Neural cell (in vitro differentiated cells): ENCODE data around the gene FBXO11. TPM values are rescaled to one million over a fixed set of nuclear protein-coding genes. Genes with fewer than 3 reads are reported as not detected.

Experiments
- H2AFZ ChIP-seq: fragments of 200-600, 300-800 bp; sonication (generic), shearing (Covaris generic); 2 replicates; pipeline ENCODE4 v1.6.0; 2014; ENCODE audit warnings: low read depth, mild to moderate bottlenecking, antibody characterized with exemption, low read length, moderate library complexity
- H3F3A ChIP-seq: fragments of 200-600 bp; shearing (Covaris generic); 2 replicates; pipeline ENCODE4 v1.6.1; 2016; ENCODE audit warnings: mild to moderate bottlenecking, moderate library complexity, mixed read lengths, antibody characterized with exemption, low read length; ENCODE audit not compliant: insufficient read depth, poor library complexity, severe bottlenecking
- H3K27ac ChIP-seq: fragments of 200-600, 300-800 bp; sonication (generic), shearing (Covaris generic); 2 replicates; pipeline ENCODE4 v1.5.1; 2014; ENCODE audit warnings: mild to moderate bottlenecking, low read length, moderate library complexity
- H3K27me3 ChIP-seq: fragments of 300-800, 200-600 bp; sonication (generic), shearing (Covaris generic); 2 replicates; pipeline ENCODE4 v1.6.0; 2014; ENCODE audit warnings: mild to moderate bottlenecking, low read depth, low read length, moderate library complexity; ENCODE audit not compliant: insufficient read depth
- H3K36me3 ChIP-seq: fragments of 300-800, 200-600 bp; sonication (generic), shearing (Covaris generic); 2 replicates; pipeline ENCODE4 v1.5.1; 2014; ENCODE audit warnings: mild to moderate bottlenecking, antibody characterized with exemption, low read length, moderate library complexity; ENCODE audit not compliant: insufficient read depth
- H3K4me2 ChIP-seq: fragments of 300-800, 200-600 bp; sonication (generic), shearing (Covaris generic); 2 replicates; pipeline ENCODE4 v1.6.0; 2014; ENCODE audit warnings: mild to moderate bottlenecking, low read length
- H3K4me3 ChIP-seq: fragments of 300-800, 200-600 bp; sonication (generic), shearing (Covaris generic); 2 replicates; pipeline ENCODE4 v1.5.1; 2014; ENCODE audit warnings: mild to moderate bottlenecking, low read length, moderate library complexity
- H3K79me2 ChIP-seq: fragments of 200-600 bp; shearing (Covaris generic); replicated peaks from 2 replicates; pipeline ENCODE4 v1.6.0; 2014; ENCODE audit warnings: mild to moderate bottlenecking, low read length, moderate library complexity; ENCODE audit not compliant: insufficient read depth
- H3K9ac ChIP-seq: fragments of 300-800, 200-600 bp; sonication (generic), shearing (Covaris generic); 2 replicates; pipeline ENCODE4 v1.6.1; 2016; ENCODE audit warnings: mild to moderate bottlenecking, low read length, mixed read lengths
- H3K9me2 ChIP-seq: fragments of 200-600 bp; shearing (Covaris generic); 2 replicates; pipeline ENCODE4 v1.6.1; 2016; ENCODE audit warnings: mild to moderate bottlenecking, low read length, mixed read lengths; ENCODE audit not compliant: insufficient read depth
- H3K9me3 ChIP-seq: fragments of 200-600, 300-800 bp; sonication (generic), shearing (Covaris generic); 2 replicates; pipeline ENCODE4 v1.6.1; 2016; ENCODE audit warnings: mild to moderate bottlenecking, mixed run types, low read length, moderate library complexity, mixed read lengths
- H4K20me1 ChIP-seq: fragments of 200-600 bp; shearing (Covaris generic); 2 replicates; pipeline ENCODE4 v1.6.1; 2016; ENCODE audit warnings: mild to moderate bottlenecking, mixed run types; ENCODE audit not compliant: insufficient read depth
- CTCF ChIP-seq: fragments of 450-650 bp; IDR thresholded peaks from 2 replicates; pipeline ENCODE4 v1.5.1; 2014; ENCODE audit warnings: antibody characterized with exemption, mild to moderate bottlenecking, moderate library complexity; ENCODE audit not compliant: poor library complexity, severe bottlenecking
- EP300 ChIP-seq: fragments of 450-650 bp; conservative IDR thresholded peaks from 2 replicates; pipeline ENCODE4 v1.6.1; 2014; ENCODE audit warnings: antibody characterized with exemption, mild to moderate bottlenecking, moderate library complexity; ENCODE audit not compliant: poor library complexity, severe bottlenecking
- EZH2 ChIP-seq: fragments of 200-600, 300-800 bp; shearing (Covaris generic), sonication (generic); IDR thresholded peaks from 2 replicates; pipeline ENCODE4 v1.6.1; 2014; ENCODE audit warnings: antibody characterized with exemption, low read length, borderline replicate concordance, mild to moderate bottlenecking; ENCODE audit not compliant: insufficient read depth, poor library complexity, severe bottlenecking
- MXI1 ChIP-seq: fragments of 450-650 bp; conservative IDR thresholded peaks from 2 replicates; pipeline ENCODE4 v1.6.1; 2014; ENCODE audit warnings: antibody characterized with exemption, mild to moderate bottlenecking; ENCODE audit not compliant: poor library complexity, severe bottlenecking
- POLR2AphosphoS5 ChIP-seq: IDR thresholded peaks from 2 replicates; pipeline ENCODE4 v1.6.1; 2012
- RAD21 ChIP-seq: fragments of 450-650 bp; conservative IDR thresholded peaks from 2 replicates; pipeline ENCODE4 v1.6.1; 2014; ENCODE audit warnings: antibody characterized with exemption, mild to moderate bottlenecking, moderate library complexity
- REST ChIP-seq: IDR thresholded peaks from 2 replicates; pipeline ENCODE4 v1.6.1; 2012; ENCODE audit warnings: borderline replicate concordance
- SMC3 ChIP-seq: fragments of 450-650 bp; conservative IDR thresholded peaks from 2 replicates; pipeline ENCODE4 v1.6.1; 2014; ENCODE audit warnings: antibody characterized with exemption, mild to moderate bottlenecking, moderate library complexity; ENCODE audit not compliant: poor library complexity
- TAF1 ChIP-seq: IDR thresholded peaks from 2 replicates; pipeline ENCODE4 v1.6.1; 2012; ENCODE audit warnings: low read depth
- polyA plus RNA-seq: library from polyadenylated mRNA; depleted of rRNA; stranded (reverse); fragments of >200 nt; gene quantifications from 2 replicates; pipeline ENCODE4 v1.2.3, GENCODE V29; 2014

Gene FBXO11
- polyA plus RNA-seq, 1 donor from 2014 or later = 132 TPM

- Histone ChIP-seq H3F3A (no peaks in the 10 kb centered on the region), H3K4me3 (no peak overlapping the region), H2AFZ (no peak overlapping the region), H4K20me1 (no peaks in the 10 kb centered on the region), H3K9me3 (no peaks in the 10 kb centered on the region), H3K4me2 (no peak overlapping the region), H3K27me3 (no peaks in the 10 kb centered on the region), H3K36me3 (peaks cover 10% of the 10 kb centered on the region), H3K79me2 (no peaks in the 10 kb centered on the region), H3K27ac (no peak overlapping the region), H3K9ac (no peak overlapping the region), H3K9me2 (no peaks in the 10 kb centered on the region)
- TF ChIP-seq EZH2 = no peak
Measured at GRCh38 chr2:47818777-47819176, 87.5 kb downstream of the FBXO11 start.

GRCh38 chr2:47815764-47816163, 90.5 kb downstream of the FBXO11 start:
- Histone ChIP-seq H3K27me3 (no peaks in the 10 kb centered on the region), H3K9me2 (no peaks in the 10 kb centered on the region), H3K27ac (no peak overlapping the region), H3K36me3 (peaks cover 10% of the 10 kb centered on the region), H3K9ac (no peak overlapping the region), H4K20me1 (no peaks in the 10 kb centered on the region), H3K9me3 (no peaks in the 10 kb centered on the region), H2AFZ (no peak overlapping the region), H3F3A (no peaks in the 10 kb centered on the region), H3K4me3 (no peak overlapping the region), H3K4me2 (no peak overlapping the region), H3K79me2 (no peaks in the 10 kb centered on the region)
- no peak for TF ChIP-seq TAF1
- no peak for TF ChIP-seq REST
- no peak for TF ChIP-seq EP300
- TF ChIP-seq MXI1 = no peak
- TF ChIP-seq CTCF = no peak
- no peak for TF ChIP-seq POLR2AphosphoS5
- no peak for TF ChIP-seq EZH2
- TF ChIP-seq RAD21 = no peak
- no peak for TF ChIP-seq SMC3

GRCh38 chr2:47811668-47812067, 94.6 kb downstream of the FBXO11 start:
- Histone ChIP-seq H4K20me1 (no peaks in the 10 kb centered on the region), H3F3A (no peaks in the 10 kb centered on the region), H2AFZ (no peak overlapping the region), H3K9me3 (no peaks in the 10 kb centered on the region), H3K27ac (no peak overlapping the region), H3K4me3 (no peak overlapping the region), H3K79me2 (no peaks in the 10 kb centered on the region), H3K9me2 (no peaks in the 10 kb centered on the region), H3K27me3 (no peaks in the 10 kb centered on the region), H3K4me2 (no peak overlapping the region), H3K36me3 (peaks cover 9% of the 10 kb centered on the region), H3K9ac (no peak overlapping the region)
- TF ChIP-seq EP300 = no peak
- TF ChIP-seq TAF1 = no peak
- TF ChIP-seq CTCF = no peak
- TF ChIP-seq POLR2AphosphoS5 = no peak
- no peak for TF ChIP-seq REST
- no peak for TF ChIP-seq EZH2
- no peak for TF ChIP-seq RAD21
- no peak for TF ChIP-seq SMC3
- TF ChIP-seq MXI1 = no peak
